GM18951 (cell line): Measurements from ENCODE around the gene LRGUK.

Experiments
- POLR2A ChIP-seq: IDR thresholded peaks from 4 replicates; pipeline ENCODE4 v1.6.1; 2011; ENCODE audit warnings: mild to moderate bottlenecking; ENCODE audit not compliant: insufficient read length, insufficient read depth; ENCODE audit errors: extremely low read depth
- in situ Hi-C: fragments of 300-500 bp; cut with MboI; formaldehyde crosslinking; loops from one replicate; pipeline ENCODE4 v1.12.0; 2022; ENCODE audit warnings: low sequenced_read_pairs, mixed read lengths, inconsistent platforms; ENCODE audit not compliant: unreplicated experiment

Gene LRGUK

GRCh38 chr7:134187893-134188292, 60.8 kb downstream of the LRGUK start:
- in situ Hi-C loops = no loop called here
- no peak for TF ChIP-seq POLR2A

GRCh38 chr7:134188311-134188710, 61.2 kb downstream of the LRGUK start:
- in situ Hi-C loops = no loop called here

GRCh38 chr7:134189559-134189958, 62.4 kb downstream of the LRGUK start:
- TF ChIP-seq POLR2A = no peak
- in situ Hi-C loops = no loop called here

More at GRCh38 chr7:134188311-134188710, 61.2 kb downstream of the LRGUK start:
- TF ChIP-seq POLR2A = no peak

DNA sequence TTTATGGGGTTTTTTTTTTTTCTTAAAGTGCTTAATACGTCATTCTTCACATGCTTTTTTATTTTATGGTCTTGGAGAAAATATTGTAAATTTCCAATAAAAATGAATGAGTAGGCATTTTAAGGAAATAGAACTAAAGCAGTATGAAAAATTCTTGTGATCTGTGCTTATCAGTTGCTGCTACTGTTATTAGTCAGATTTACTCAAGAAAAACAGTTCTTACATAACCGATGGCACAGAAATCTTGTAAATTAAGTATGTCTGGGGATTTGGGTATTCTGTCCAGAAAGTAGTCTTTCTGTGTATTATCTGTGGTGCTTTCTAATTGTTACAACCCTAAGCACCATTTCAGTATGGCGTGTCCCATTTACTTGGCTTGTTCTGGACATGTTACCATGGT, 64.7 kb downstream of the LRGUK start:
- in situ Hi-C loops = no loop called here
- no peak for TF ChIP-seq POLR2A

- in situ Hi-C loops = no loop called here
- TF ChIP-seq POLR2A = no peak
These were observed 66.1 kb downstream of the LRGUK start for GRCh38 chr7:134193240-134193639.

- no peak for TF ChIP-seq POLR2A
- in situ Hi-C loops = no loop called here
These were observed 68.1 kb downstream of the LRGUK start for GRCh38 chr7:134195252-134195651.

DNA sequence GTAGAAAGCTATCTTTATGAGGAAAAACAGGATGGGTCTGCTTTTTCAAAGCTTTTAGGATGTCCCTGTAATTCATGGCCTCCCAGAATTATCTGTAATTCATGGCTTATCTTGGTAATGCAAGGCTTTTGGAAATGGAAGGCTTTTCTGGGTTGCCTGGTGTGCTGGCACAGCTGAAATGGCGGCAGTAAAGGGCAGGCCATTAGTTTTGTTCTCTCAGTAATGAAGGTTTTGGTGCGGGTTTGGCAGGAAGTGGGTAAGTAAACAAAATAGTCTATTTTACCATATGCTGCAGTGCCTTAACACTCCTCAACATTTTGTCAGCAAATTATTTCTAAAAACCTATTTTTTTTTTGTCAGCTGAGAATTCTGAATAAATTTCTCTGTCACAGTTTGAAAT, 69.3 kb downstream of the LRGUK start:
- TF ChIP-seq POLR2A = no peak
- in situ Hi-C loops = no loop called here

GRCh38 chr7:134197345-134197744, 70.2 kb downstream of the LRGUK start:
- TF ChIP-seq POLR2A = no peak
- in situ Hi-C loops = no loop called here

DNA sequence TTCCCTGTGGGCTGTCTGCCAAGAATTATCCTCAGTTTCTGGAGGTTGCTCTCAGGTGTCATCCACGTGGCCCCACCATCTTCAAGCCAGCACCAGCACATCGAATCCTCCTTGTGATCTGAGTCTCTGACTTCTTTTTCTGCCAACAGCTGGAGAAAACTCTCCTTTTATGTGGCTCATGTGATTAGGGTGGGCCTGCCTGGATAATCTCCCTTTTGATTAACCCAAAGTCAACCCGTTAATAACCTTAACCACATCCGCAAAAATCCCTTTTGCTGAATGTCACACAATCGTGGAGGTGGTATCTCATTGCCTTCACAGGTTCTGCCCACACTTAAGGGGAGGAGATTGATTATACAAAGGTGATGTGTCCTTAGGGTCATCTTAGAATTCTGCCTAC, 73.8 kb downstream of the LRGUK start:
- in situ Hi-C loops = no loop called here
- TF ChIP-seq POLR2A = no peak

- in situ Hi-C loops = no loop called here
These were observed 74.6 kb downstream of the LRGUK start for GRCh38 chr7:134201569-134202261.

DNA sequence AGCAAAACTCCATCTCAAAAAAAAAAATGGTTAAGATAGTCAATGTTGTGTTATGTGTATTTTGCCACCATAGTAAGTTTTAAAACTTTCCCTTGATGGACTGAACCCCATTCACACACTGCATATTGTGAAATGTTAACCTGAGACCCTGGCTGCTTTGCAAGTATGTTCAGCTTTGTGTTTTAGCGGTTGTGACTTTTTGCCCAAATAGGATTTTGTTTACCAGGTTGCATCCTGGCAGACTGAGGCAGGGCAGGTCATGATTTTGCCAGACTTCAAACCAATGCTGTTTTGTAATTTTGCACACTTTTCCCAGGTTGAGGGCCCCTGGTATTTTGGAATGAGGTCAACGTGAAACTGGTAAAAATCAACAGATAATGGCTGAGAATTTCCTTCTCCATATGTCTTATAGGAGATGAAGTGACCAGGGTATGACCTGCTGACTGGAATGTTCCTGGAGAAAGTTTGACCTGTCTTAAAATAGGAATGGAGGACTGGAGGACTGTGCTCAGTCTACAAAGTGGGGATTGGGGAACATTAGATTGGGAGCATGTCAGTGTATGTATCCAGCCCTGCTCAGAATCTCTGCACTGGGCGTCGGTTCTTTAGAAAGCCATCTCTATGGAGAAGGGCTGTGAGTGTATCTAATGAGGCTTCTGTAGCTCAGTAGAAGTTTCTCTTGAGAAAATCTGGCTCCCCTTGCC, 76.2 kb downstream of the LRGUK start:
- in situ Hi-C loops = no loop called here
- no peak for TF ChIP-seq POLR2A

More at GRCh38 chr7:134201569-134202261, 74.6 kb downstream of the LRGUK start:
- no peak for TF ChIP-seq POLR2A

- TF ChIP-seq POLR2A = no peak
- in situ Hi-C loops = no loop called here
These were observed 82.3 kb downstream of the LRGUK start for GRCh38 chr7:134209322-134210015.

DNA sequence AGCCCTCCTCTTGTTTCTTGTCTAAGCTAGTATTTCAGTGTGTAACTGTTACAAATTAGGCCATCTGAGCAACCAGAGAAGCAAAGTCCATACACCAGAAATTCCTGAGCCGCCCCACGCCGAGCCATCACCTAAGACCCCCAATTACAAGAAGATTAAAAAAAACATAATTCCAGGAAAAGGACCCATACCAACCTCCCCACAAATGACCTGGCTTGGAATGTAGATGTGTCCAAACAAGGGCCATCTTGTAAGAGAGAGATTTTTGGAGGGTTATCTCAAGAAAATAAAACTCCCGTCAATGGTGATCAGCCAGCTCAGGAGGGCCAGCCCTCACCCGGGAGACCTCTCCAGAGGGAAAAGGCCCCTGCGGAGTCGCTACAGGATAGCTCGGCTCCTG, 83.1 kb downstream of the LRGUK start:
- in situ Hi-C loops = no loop called here
- no peak for TF ChIP-seq POLR2A
